ENCODE results near the gene PRKRIP1.
"Not testable (repeated sequence)": the region's sequence is repeated elsewhere in the genome, so short reads cannot be mapped to it uniquely, and the experiment has no call there.

DNA sequence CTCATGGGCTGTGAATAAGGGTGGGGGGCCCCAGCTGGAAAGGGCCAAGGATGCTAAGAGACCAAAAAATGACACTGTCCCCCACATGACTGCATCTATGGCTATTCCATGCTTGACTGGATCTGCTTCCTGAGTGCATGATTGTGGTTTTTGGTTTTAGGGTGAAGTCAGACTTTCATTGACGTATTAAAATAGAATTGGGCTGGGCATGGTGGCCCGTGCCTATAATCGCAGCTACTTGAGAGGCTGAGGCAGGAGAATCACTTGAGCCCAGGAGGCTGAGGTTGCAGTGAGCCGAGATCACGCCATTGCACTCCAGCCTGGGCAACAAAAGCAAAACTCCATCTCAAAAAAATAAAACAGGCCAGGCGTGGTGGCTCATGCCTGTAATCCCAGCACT lies 12.4 kb downstream of the PRKRIP1 start:
- TF ChIP-seq EZH2phosphoT487 (IDR thresholded peaks at IDR 0.05; ENCODE audit: low read depth), result not testable (repeated sequence)
- TF ChIP-seq, protein P1, sequence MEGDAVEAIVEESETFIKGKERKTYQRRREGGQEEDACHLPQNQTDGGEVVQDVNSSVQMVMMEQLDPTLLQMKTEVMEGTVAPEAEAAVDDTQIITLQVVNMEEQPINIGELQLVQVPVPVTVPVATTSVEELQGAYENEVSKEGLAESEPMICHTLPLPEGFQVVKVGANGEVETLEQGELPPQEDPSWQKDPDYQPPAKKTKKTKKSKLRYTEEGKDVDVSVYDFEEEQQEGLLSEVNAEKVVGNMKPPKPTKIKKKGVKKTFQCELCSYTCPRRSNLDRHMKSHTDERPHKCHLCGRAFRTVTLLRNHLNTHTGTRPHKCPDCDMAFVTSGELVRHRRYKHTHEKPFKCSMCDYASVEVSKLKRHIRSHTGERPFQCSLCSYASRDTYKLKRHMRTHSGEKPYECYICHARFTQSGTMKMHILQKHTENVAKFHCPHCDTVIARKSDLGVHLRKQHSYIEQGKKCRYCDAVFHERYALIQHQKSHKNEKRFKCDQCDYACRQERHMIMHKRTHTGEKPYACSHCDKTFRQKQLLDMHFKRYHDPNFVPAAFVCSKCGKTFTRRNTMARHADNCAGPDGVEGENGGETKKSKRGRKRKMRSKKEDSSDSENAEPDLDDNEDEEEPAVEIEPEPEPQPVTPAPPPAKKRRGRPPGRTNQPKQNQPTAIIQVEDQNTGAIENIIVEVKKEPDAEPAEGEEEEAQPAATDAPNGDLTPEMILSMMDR (IDR thresholded peaks at IDR 0.05; ENCODE audit: low read depth, low read length), result not testable (repeated sequence)
